HG03066 (cell line): ENCODE results near the gene FSD1L.

Source experiments
- ATAC-seq: cut with Tn5 transposase; IDR thresholded peaks from one replicate; pipeline ENCODE4 v1.9.1; 2021; ENCODE audit warnings: low read depth; ENCODE audit not compliant: unreplicated experiment

Gene FSD1L

GRCh38 chr9:105432247-105432842 lies 15.5 kb upstream of the FSD1L start:
- ATAC-seq, result no peak

- ATAC-seq, result no peak
These were observed 12.4 kb upstream of the FSD1L start for GRCh38 chr9:105435453-105435852.

GRCh38 chr9:105436783-105437182 lies 11.1 kb upstream of the FSD1L start:
- ATAC-seq, result no peak

DNA sequence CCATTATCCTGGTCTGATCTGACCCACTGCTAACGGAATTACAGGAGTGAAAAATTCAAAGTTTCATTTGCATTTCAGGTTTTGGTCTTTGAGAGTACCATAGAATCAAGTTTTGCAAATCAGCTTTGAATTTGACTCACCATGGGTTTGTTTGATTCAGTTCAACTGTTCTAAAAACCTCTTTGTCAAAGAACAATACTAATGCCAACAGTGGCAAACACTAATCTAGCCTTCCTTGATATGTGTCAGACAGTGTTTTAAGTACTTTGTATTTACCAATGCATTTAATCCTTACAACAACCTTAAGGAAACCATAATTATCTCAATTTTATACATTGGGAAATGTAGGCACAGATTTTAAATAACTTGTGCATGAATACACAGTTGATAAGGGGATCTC lies 10.1 kb upstream of the FSD1L start:
- ATAC-seq, result no peak

- no peak for ATAC-seq
These were observed 9.6 kb upstream of the FSD1L start for GRCh38 chr9:105438141-105438806.

DNA sequence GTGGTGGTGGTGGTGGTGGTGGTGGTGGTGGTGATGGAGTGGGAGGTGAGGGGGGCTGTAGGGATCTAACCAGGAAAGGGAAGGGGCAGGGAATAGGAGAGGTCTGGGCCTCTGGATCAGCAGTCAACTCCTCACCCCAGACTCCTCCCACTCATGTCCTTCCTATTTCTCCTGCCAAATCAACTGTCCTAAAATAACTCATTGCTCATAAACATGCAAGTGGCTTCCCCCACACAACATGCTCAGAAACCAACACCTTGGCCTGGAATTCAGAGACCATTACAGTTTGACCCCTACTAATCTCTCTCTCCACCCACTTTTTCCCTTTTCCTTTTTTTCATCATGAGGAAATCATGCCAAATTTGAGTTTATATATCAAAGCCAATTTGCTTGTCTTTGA lies 8.4 kb upstream of the FSD1L start:
- no peak for ATAC-seq

- ATAC-seq, result no peak
These were observed 6.1 kb upstream of the FSD1L start for GRCh38 chr9:105441616-105442160.

DNA sequence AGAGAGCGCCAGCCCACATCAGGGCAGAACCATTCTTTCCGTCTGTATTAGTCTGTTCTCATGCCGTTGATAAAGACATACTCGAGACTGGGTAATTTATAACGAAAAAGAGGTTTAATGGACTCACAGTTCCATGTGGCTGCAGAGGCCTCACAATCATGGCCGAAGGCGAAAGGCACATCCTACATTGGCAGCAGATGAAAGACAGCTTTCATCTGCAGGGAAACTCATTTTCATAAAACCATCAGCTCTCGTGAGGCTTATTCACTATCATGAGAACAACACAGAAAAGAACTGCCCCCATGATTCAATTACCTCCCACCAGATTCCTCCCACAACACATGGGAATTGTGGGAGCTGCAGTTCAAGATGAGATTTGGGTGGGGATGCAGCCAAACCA lies 4.7 kb upstream of the FSD1L start:
- no peak for ATAC-seq

DNA sequence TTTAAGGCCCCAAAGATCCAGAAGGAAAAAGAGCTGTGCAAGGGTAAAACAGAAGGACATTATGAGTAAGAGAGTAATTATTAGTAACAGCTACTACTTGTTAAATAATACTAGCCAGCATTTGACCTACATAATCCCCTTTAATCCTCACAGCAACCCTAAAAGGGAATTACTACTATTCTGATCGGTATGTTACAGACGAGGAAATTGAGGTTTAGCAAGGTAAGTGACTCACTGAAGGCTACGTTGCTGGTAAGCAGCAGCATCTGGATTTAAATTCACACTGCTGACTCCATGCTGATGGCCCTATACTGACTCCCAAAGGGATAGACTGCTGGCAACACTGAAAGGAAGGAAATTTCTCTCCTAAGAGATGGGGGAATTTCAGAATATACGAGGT lies 3.7 kb upstream of the FSD1L start:
- ATAC-seq, result no peak

DNA sequence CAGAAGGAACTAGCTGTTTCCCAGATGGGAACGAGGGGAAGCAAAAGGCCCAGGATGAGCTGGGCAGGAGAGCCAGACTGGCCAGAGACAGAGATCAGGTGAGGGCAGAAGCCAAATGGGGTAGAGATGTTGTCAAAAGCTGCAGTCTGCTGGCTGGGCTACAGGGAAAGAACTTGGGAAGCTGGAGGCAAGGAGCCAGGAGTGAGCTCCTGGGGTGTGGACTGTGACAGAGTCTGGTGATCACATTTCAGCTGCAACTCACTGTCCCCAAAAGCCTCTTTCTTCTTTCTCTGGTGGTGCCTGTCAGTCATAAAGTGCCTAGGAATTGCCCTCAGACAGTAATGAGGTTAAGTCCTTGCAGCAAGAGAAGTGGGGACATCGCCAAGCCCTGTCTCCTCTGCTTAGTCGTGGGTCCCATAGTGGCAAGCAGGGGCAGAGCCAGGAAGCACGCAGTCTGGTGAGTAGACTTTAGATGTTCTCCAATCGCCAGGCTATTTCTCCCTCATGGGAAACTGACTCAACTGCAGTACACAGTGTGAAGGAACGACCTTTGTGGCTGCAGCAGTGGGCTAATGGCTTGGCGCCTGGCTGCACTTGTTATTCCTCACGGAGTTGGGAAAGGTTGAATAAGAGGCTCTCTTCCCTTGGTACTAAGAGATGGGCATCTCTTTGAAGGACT lies 2.5 kb upstream of the FSD1L start:
- ATAC-seq, result no peak

DNA sequence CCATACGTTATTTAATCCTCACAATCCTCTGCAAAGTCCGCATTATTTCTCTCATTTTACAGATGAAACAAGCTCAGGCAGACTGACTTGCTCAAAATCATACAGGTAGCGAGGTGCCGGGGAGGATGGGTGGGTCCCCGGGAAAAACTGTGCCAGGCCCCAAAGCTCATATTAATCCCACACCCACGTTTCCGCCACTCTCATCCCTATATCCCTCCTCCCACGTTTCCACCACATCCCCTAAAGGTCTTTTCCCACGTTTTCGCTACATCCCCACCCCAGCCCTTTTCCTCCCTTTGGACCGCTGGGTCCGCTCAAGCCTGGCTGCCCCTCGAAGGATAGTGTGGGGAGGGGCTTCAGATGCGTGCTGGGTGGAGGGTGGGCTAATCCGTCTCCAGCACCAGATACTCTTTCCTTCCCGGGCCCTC lies 434 bp upstream of the FSD1L start:
- ATAC-seq, result no peak

DNA sequence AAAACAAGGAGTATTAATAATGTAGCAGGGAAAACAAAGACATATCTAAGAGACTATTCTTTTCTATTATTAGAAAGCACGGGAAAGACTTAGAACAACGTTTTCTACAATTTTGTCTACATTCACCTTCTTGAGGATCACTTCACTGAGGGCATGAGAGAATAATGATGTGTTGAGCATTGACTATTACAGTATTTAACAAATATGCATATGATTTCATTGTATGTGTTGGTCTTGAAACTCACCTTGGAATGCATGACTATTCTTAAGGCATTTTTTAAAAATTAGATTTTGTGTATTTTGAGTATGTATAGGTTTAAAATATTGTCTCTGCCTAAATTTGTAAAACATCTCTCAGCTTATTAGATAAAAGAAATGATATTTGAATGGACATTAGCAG lies 1.2 kb downstream of the FSD1L start:
- ATAC-seq, result no peak

DNA sequence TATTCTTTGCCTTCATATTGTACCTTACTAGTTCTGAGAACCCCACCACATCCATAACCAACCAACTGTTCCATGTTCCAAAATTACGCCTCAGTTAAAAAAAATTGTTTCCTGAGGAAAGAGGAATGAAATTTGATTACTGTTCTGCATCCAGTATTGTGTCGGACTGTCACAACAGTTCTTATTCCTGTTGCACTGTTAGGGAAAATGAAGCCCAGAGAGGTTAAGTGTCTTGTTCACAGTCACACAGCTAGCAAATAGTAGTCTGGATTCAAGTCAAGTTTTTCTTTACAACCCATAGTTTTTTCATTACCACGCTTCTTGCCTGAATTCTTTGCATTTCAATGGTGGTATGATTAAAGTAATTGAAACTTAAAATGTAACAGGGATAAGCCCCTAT lies 4.4 kb downstream of the FSD1L start:
- no peak for ATAC-seq

DNA sequence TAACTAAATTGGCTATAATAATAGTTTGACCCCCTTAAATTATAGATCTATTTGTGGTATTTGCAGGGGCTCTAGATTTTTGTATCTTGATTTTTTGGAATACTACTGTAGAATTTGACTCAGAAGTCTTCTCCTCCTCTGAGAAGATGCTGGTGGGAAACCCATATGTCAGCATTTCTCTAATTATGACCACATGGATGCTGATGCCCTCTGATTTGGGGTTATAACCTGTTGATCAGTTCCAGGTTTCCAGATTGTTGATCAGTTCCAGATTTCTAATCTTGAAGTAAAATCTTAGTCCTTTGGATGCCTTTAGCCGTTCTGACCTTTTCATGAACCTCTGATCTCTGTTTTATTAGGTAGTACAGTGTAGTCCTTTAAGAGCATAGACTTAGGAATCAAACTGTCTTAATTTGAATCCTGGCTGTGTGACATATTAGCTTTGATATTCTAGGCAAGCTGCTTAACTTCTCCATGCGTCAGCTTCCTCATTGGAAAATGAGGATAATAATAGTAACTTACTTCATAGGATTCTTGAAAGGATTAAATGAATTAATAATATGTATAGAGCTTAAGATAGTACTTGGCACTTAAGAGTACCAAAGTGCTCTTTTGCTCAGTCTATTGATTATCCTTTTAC lies 8.1 kb downstream of the FSD1L start:
- no peak for ATAC-seq

DNA sequence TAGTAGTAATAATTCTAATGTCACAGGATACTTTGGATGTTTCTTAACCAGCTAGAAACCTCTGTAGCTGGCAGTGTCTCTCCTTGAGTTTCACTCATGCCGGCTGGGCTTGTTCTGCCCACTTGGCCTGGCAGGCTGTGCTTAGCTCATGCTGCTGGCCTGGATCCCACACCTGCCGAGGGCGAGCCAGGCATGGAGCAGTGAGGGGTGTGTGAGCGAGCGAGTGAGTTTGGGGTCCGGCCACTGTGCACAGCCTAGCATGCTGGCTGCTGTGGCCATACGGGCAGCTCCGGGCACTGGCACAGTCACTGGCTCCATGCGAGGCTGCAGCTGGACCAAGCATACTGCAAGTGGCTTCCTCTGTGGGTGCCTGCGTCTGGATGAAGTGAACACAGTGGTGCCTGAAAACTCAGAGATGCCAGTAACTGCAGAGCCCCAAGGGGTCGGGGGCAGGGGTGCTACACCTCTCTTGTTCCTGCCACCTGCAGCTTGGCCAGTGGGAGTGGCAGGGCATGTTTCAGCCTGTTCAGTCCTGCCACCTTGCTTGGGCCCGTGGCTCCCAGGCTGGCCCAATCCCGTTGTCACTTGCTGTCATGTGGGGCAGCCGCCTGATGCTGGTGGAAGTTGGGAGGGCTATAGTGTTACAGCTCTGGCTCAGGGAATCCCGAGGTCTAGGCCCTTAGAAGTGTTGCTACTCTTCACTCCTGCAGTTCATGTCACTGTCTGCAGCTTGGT lies 9.9 kb downstream of the FSD1L start:
- no peak for ATAC-seq

DNA sequence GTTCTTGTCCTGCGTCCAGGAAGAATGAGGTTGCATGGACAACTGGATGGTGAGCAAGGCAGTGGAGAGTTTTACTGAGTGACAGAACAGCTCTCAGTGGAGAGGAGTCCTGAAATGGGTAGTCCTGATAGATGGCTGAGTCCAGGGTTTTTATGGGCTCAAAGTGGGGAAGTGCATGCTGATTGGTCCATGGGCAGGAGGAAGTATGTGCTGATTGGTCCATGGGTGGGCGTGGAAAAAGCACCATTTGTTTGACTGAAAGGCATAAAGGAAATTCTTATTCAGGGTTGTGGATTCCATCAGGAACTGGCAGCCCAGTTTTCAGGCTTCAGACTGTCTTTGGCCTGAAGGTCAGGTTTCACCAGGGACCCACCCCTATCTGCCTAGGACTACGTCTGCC lies 10.6 kb downstream of the FSD1L start:
- ATAC-seq, result no peak

GRCh38 chr9:105459336-105459735 lies 11.5 kb downstream of the FSD1L start:
- no peak for ATAC-seq

DNA sequence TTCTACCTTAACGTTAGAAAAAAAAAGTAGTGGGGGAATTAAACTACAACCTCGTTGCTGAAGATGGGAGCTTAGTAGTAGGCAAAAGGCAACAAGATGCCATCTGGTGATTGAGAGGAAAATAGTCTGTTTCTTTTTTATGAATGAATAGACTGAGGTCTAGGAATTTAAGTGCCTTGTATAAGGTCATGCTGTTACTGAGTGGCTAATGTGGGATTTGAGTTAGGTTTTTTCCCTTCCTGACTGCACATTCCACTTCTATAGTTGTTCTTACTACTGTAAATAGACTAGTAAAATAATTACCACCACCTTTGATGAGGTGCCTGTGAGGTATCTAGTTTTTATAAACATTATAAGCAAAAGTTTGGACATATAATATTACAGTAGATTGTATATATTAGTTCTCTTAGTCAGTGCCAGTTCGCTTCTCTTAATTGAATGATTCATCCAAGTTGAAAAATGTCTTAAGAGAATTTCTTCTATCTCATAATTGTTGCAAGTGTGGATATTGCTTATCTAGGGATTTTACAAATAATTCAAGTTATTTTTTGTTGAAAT lies 19.1 kb downstream of the FSD1L start:
- no peak for ATAC-seq

- ATAC-seq, result no peak
These were observed 21.0 kb downstream of the FSD1L start for GRCh38 chr9:105468875-105469274.

GRCh38 chr9:105473221-105473620 lies 25.4 kb downstream of the FSD1L start:
- no peak for ATAC-seq
